Activated T-cell treated with anti-CD3 and anti-CD28 coated beads for 48 hours (primary cell): Measurements from ENCODE around the gene SCYL1.

Experiments used
- DNase-seq: peaks from one replicate; pipeline ENCODE4 v3.0.0-alpha.2; 2020; ENCODE audit warnings: low read depth

Gene SCYL1

GRCh38 chr11:65571420-65571819, 46.5 kb downstream of the SCYL1 start:
- DNase-seq: no peak

- no peak for DNase-seq
Measured at GRCh38 chr11:65571940-65572339, 47.1 kb downstream of the SCYL1 start.

- DNase-seq: peak; percentile 84
Measured at GRCh38 chr11:65572356-65573051, 47.6 kb downstream of the SCYL1 start, which contains the start of gene FAM89B. Gene FAM89B, plus strand, starts transcription at chr11:65572538. Its CDS starts 132 bp downstream, at chr11:65572670.

- no peak for DNase-seq
Measured at GRCh38 chr11:65573391-65574079, 48.7 kb downstream of the SCYL1 start.

- peak; percentile 94 for DNase-seq
Measured at GRCh38 chr11:65574109-65574810, 49.4 kb downstream of the SCYL1 start.

GRCh38 chr11:65574811-65575567, 50.1 kb downstream of the SCYL1 start:
- no peak for DNase-seq

GRCh38 chr11:65575568-65576231, 50.8 kb downstream of the SCYL1 start, which contains the start of gene EHBP1L1:
Gene EHBP1L1, plus strand, starts transcription at chr11:65576053. Its CDS starts 250 bp downstream, at chr11:65576303.
- peak; percentile 74 for DNase-seq

- no peak for DNase-seq
Measured at GRCh38 chr11:65576232-65576866, 51.5 kb downstream of the SCYL1 start.

GRCh38 chr11:65576867-65577755, 52.2 kb downstream of the SCYL1 start:
- no peak for DNase-seq

GRCh38 chr11:65577756-65578109, 52.9 kb downstream of the SCYL1 start:
- no peak for DNase-seq

GRCh38 chr11:65578134-65578533, 53.3 kb downstream of the SCYL1 start:
- no peak for DNase-seq

- no peak for DNase-seq
Measured at GRCh38 chr11:65578667-65579066, 53.8 kb downstream of the SCYL1 start.

GRCh38 chr11:65579291-65579690, 54.4 kb downstream of the SCYL1 start:
- DNase-seq: no peak

- no peak for DNase-seq
Measured at GRCh38 chr11:65580031-65580692, 55.3 kb downstream of the SCYL1 start.

GRCh38 chr11:65580756-65581155, 55.9 kb downstream of the SCYL1 start:
- DNase-seq: no peak

- no peak for DNase-seq
Measured at GRCh38 chr11:65581928-65582327, 57.0 kb downstream of the SCYL1 start.

GRCh38 chr11:65583589-65583988, 58.7 kb downstream of the SCYL1 start:
- no peak for DNase-seq

- DNase-seq: no peak
Measured at GRCh38 chr11:65584106-65584505, 59.2 kb downstream of the SCYL1 start.

GRCh38 chr11:65584723-65585171, 59.9 kb downstream of the SCYL1 start:
- no peak for DNase-seq
